Activated naive CD8-positive, alpha-beta T cell treated with anti-CD3 and anti-CD28 coated beads, Interleukin-2, amount 50 U/mL, for 24 hours (primary cell): ENCODE measurements around the gene GPR107.
A peak's percentile ranks its signal among the peaks of the same experiment; 100 is the strongest.

Experiments
- ATAC-seq: fragments of 150-1000 bp; cut with Tn5 transposase; one replicate; pipeline ENCODE4 v1.10.0; 2021
- DNase-seq: peaks from one replicate; pipeline ENCODE4 v3.0.0; 2021
- H3K27ac Mint-ChIP-seq: one replicate; pipeline ENCODE4 v1.8.0; 2021; ENCODE audit warnings: mild to moderate bottlenecking, mixed read lengths
- H3K27me3 Mint-ChIP-seq: one replicate; pipeline ENCODE4 v1.8.0; 2021; ENCODE audit warnings: mixed read lengths
- H3K36me3 Mint-ChIP-seq: one replicate; pipeline ENCODE4 v1.8.0; 2021; ENCODE audit warnings: low read depth, mixed read lengths
- H3K4me1 Mint-ChIP-seq: one replicate; pipeline ENCODE4 v1.8.0; 2021; ENCODE audit warnings: mixed read lengths
- H3K4me3 Mint-ChIP-seq: one replicate; pipeline ENCODE4 v1.8.0; 2021; ENCODE audit warnings: mild to moderate bottlenecking, moderate library complexity, mixed read lengths
- H3K9me3 Mint-ChIP-seq: one replicate; pipeline ENCODE4 v1.8.0; 2021; ENCODE audit warnings: mixed read lengths

Gene GPR107

DNA sequence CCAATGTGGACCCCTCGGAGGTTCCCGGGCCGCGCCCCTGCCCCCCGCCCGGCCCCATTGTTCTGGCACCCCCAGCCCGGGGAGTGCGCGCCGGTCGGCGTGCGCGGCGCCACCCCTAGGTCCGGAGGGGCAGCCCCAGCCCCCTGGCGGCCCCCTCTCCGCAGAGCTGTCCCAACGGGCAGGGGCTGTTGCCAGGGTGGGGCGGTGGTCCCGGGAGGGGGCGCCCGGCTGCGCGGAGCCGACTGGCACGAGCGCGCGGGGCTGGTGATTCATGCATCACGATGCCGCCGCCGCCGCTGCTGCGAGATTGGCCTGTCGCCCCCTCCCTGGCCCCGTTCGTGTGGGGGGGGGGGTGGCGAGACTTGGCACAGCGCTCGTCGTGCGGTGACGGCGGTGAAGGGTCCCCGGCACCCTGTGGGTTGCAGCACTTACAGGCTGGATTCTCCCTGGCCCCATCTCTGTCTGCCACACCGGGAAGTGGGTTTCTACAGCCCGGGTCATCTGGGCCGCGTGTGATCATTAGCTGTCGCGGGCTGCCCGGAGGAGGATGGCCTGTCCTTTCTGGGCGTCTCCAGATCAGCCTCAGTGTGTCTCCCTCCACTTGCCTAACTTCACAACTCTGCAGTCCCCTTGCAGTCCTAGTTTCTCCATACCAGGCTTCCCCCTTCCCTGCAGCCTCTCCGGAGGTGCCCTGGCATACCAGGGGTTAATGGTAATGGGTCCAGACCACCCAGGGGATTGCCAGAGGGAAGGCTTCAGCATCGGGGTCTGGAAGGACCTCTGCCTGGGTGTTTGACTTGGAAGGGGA is 119.4 kb downstream of the GPR107 start:
- peaks cover 12% of the 10 kb centered on the region for H3K4me1 Mint-ChIP-seq
- H3K9me3 Mint-ChIP-seq: no peaks in the 10 kb centered on the region
- peak overlapping the region; percentile 81 for H3K4me3 Mint-ChIP-seq
- H3K27ac Mint-ChIP-seq: peak overlapping the region; percentile 32
- peaks cover 31% of the 10 kb centered on the region for H3K27me3 Mint-ChIP-seq
- DNase-seq (peak; percentile 59), ATAC-seq (peak; percentile 11)
- no peaks in the 10 kb centered on the region for H3K36me3 Mint-ChIP-seq

DNA sequence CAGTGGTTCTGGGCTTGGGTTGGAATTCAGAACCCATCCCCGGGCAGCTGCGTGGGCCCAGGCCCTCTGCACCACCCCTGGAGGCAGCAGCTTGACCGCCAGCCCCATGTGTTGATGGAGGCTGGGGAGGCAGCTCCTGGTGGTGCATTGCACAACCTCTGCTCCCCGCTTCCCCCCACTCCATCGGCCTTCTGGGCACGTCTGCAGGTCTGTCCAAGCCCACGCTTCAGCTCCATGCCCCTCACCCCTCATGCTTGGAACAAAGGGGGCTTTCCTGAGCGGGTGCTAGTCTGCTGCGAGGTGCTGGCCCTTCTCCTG is 119.9 kb downstream of the GPR107 start:
- no peak for ATAC-seq
- DNase-seq: no peak
- Mint-ChIP-seq H3K4me1 (peaks cover 7% of the 10 kb centered on the region), H3K9me3 (no peaks in the 10 kb centered on the region), H3K4me3 (peak overlapping the region; percentile 81), H3K36me3 (no peaks in the 10 kb centered on the region), H3K27me3 (peaks cover 31% of the 10 kb centered on the region), H3K27ac (no peak overlapping the region)

DNA sequence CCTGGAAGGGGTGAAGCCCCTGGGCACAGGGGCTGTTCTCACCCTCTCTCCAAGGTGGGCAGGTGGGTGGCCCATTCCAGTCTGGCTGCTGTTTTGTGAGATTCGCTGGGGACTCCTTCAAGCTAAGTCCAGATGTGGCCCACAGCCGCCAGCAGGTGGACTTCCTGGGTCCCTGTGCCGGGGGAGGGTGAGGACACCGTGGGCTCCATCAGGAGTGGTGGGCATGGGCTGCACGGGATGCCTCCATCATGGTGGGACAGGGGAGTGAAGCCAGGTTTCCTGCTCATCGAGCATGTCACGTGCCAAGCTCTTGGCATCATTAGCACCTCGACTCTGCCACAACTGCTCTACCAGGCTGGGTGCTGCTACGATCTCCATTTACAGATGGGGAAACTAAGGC is 120.3 kb downstream of the GPR107 start:
- Mint-ChIP-seq H3K4me3 (peak overlapping the region; percentile 81), H3K4me1 (peaks cover 7% of the 10 kb centered on the region), H3K9me3 (no peaks in the 10 kb centered on the region), H3K27me3 (peaks cover 28% of the 10 kb centered on the region), H3K36me3 (no peaks in the 10 kb centered on the region), H3K27ac (peak overlapping the region; percentile 19)
- DNase-seq (no peak), ATAC-seq (no peak)

DNA sequence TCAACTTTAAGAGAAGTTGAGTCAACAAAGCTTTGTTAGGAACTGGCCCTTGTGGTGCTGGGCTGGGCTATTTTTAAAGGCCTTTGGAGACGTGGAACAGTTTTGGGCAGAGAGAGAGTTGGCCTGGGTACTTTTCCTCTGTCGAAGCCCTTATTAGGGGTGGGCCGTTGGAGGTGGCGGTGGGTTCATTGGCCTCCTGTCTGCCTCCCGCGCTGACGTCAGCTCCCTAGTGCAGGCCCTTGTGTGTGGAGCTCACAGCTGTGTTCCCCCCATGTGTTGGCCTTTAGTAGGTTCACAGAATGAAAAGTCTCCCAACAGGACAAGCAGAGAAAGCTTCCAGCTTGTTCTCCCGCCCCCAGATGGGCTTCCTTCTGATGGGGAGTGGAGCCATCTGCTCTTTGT is 121.2 kb downstream of the GPR107 start:
- H3K27me3 Mint-ChIP-seq: peaks cover 23% of the 10 kb centered on the region
- no peaks in the 10 kb centered on the region for H3K36me3 Mint-ChIP-seq
- DNase-seq (no peak), ATAC-seq (no peak)
- H3K9me3 Mint-ChIP-seq: no peaks in the 10 kb centered on the region
- no peak overlapping the region for H3K4me3 Mint-ChIP-seq
- peaks cover 7% of the 10 kb centered on the region for H3K4me1 Mint-ChIP-seq
- no peak overlapping the region for H3K27ac Mint-ChIP-seq

DNA sequence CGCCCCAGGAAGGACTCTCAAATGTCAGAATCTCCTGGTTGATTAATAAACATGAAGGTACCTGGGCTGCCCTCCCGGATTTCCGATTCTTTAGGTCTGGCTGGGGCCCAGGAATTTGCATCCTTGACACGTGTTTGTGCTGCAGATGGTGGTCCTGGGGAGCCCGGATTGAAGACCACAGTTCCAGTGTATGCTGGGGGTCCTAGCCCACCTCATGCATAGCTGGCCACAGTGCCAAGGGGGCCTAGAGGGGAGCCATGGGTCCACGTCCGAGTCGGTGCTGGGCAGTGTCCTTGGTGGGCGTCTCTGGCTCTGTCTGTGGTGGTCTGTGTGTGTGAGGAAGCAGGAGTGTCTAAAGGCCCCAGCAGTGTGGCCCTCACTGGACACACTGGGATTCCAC is 121.6 kb downstream of the GPR107 start:
- Mint-ChIP-seq H3K4me3 (no peak overlapping the region), H3K9me3 (no peaks in the 10 kb centered on the region), H3K4me1 (peaks cover 7% of the 10 kb centered on the region), H3K27me3 (peaks cover 21% of the 10 kb centered on the region), H3K36me3 (no peaks in the 10 kb centered on the region), H3K27ac (no peak overlapping the region)
- ATAC-seq (no peak), DNase-seq (no peak)

- Mint-ChIP-seq H3K27me3 (peaks cover 9% of the 10 kb centered on the region), H3K4me1 (peaks cover 5% of the 10 kb centered on the region), H3K9me3 (no peaks in the 10 kb centered on the region), H3K4me3 (no peak overlapping the region), H3K36me3 (no peaks in the 10 kb centered on the region), H3K27ac (no peak overlapping the region)
- DNase-seq (no peak), ATAC-seq (no peak)
Measured at GRCh38 chr9:130176760-130177159, 123.1 kb downstream of the GPR107 start.

DNA sequence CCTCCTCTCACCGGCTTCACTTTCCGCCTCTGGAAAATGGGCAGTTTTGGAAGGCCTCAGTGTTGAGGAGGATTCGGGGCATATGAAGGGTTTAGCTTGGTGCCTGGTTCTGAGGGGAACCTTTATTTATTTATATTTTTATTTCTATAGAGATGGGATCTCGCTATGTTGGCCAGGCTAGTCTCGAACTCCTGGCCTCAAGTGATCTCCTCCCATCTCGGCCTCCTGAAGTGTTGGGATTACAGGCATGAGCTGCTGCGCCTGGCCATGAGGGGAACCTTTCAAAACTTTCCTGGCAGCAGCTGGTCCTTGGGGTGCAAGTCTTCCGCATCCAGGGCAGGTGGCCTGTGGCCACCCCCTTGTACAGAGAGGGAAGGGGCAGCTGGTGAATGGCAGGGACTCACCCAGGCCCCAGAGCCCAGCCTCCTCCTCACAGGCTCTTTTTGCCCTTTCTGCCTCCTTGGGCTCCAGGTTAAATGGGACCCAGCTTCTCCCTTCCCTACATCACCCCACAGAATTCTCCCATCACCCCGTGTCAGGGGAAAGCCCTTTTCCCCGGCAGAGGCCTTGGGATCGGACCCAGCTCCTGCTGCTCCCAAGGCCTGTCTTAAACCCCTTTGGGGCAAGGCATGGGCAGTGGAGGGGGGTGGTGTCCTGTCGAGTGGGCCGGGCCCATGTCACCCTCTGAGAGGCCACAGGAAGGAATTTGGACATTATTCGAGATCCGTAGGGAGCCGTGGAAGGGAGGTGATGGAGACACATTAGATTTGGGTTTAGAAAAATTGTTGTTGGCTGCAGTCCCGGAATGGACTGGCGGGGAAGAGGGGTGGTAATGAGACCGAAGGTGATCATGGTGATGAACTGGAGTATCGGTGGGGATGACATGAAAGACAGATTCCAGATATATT is 124.4 kb downstream of the GPR107 start:
- DNase-seq (no peak), ATAC-seq (no peak)
- H3K27ac Mint-ChIP-seq: no peak overlapping the region
- peaks cover 9% of the 10 kb centered on the region for H3K27me3 Mint-ChIP-seq
- peaks cover 5% of the 10 kb centered on the region for H3K4me1 Mint-ChIP-seq
- no peaks in the 10 kb centered on the region for H3K9me3 Mint-ChIP-seq
- H3K36me3 Mint-ChIP-seq: no peaks in the 10 kb centered on the region
- H3K4me3 Mint-ChIP-seq: no peak overlapping the region

DNA sequence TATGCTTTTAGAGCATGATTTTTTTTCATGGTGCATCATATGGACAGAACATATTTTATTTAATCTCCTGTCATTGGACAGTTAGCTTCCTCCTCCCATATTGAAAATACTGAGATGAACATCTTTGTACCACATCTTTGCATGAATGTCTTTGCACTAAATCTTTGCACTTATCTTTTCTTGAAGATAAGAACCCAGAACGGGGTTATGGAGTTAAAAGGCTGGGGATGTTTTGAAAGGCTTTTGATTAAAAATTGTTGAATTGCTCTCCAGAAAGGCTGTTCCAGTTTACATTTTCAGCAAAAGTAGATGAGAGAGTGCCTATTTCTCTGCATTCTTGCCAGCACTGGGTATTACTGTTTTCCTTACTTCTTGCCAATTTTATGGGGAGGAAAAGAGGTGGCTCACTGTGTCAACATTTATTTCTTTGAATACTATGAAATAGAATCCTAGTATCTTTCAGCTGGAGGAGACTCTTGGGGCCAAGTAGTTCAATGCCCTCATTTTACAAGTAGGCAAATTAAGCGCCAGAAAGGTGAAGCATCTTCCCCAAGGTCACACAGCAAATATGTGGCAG is 125.7 kb downstream of the GPR107 start:
- no peak overlapping the region for H3K27ac Mint-ChIP-seq
- H3K4me3 Mint-ChIP-seq: no peak overlapping the region
- no peaks in the 10 kb centered on the region for H3K9me3 Mint-ChIP-seq
- ATAC-seq: no peak
- H3K36me3 Mint-ChIP-seq: no peaks in the 10 kb centered on the region
- peaks cover 2% of the 10 kb centered on the region for H3K27me3 Mint-ChIP-seq
- H3K4me1 Mint-ChIP-seq: peaks cover under 1% of the 10 kb centered on the region
- no peak for DNase-seq

DNA sequence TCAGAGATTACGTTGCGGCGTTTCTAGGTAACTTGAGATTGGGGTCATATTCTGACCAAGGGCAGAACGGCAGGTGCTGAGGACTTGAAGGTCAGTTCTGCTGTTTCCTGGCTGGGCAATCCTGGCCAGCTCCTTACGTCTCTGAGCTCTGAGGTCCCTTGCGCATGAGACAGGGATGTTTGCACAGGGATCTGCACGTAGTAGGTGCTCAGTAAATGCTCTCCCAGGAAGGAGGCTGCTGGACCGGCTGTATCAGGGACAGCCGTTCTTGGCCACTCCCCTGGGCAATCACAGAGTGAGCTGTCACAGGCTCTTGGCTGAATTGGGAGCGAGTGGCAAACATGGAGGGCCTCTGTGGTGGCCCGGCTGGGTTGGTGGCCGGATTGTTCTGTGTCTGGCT is 126.8 kb downstream of the GPR107 start:
- no peak for DNase-seq
- no peak overlapping the region for H3K27ac Mint-ChIP-seq
- H3K9me3 Mint-ChIP-seq: no peaks in the 10 kb centered on the region

GRCh38 chr9:130181678-130182380 is 128.1 kb downstream of the GPR107 start:
- Mint-ChIP-seq H3K27ac (no peak overlapping the region), H3K36me3 (no peaks in the 10 kb centered on the region), H3K9me3 (no peaks in the 10 kb centered on the region), H3K4me1 (no peaks in the 10 kb centered on the region), H3K4me3 (no peak overlapping the region), H3K27me3 (no peaks in the 10 kb centered on the region)
- ATAC-seq (no peak), DNase-seq (no peak)

More for the DNA sequence above, 126.8 kb downstream of the GPR107 start:
- Mint-ChIP-seq H3K4me3 (no peak overlapping the region), H3K27me3 (no peaks in the 10 kb centered on the region), H3K36me3 (no peaks in the 10 kb centered on the region), H3K4me1 (no peaks in the 10 kb centered on the region)
- no peak for ATAC-seq

GRCh38 chr9:130182381-130182909 is 128.7 kb downstream of the GPR107 start:
- Mint-ChIP-seq H3K27me3 (no peaks in the 10 kb centered on the region), H3K36me3 (no peaks in the 10 kb centered on the region), H3K4me3 (no peak overlapping the region), H3K9me3 (no peaks in the 10 kb centered on the region), H3K4me1 (no peaks in the 10 kb centered on the region), H3K27ac (no peak overlapping the region)
- no peak for DNase-seq
- no peak for ATAC-seq

GRCh38 chr9:130183133-130183762 is 129.5 kb downstream of the GPR107 start:
- H3K27me3 Mint-ChIP-seq: no peaks in the 10 kb centered on the region
- H3K36me3 Mint-ChIP-seq: no peaks in the 10 kb centered on the region
- H3K4me3 Mint-ChIP-seq: no peak overlapping the region
- DNase-seq (no peak), ATAC-seq (no peak)
- no peak overlapping the region for H3K27ac Mint-ChIP-seq
- no peaks in the 10 kb centered on the region for H3K4me1 Mint-ChIP-seq
- H3K9me3 Mint-ChIP-seq: no peaks in the 10 kb centered on the region

DNA sequence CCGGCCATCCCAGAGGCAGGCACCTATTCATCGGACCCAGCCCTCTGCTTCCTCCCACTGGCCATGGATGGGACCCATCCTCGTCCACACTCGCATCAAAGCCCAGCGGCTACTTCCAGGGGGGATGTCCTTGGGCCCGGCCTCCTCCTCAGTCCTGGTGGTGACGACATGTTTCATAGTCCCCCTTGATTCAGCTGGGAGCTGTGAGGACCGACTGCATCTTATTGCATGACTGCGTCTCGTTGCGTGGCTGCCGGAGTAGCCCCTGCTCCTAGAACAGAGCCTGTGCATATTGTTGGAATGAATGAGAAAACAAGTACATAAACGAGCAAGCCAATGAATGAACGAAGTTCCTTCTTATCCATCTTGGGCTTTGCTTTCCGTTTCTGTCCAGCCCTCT is 131.3 kb downstream of the GPR107 start:
- no peak overlapping the region for H3K4me3 Mint-ChIP-seq
- H3K27ac Mint-ChIP-seq: no peak overlapping the region
- DNase-seq: no peak
- no peaks in the 10 kb centered on the region for H3K36me3 Mint-ChIP-seq
- ATAC-seq: no peak
- H3K27me3 Mint-ChIP-seq: no peaks in the 10 kb centered on the region
- no peaks in the 10 kb centered on the region for H3K9me3 Mint-ChIP-seq
- no peaks in the 10 kb centered on the region for H3K4me1 Mint-ChIP-seq

- H3K9me3 Mint-ChIP-seq: no peaks in the 10 kb centered on the region
- DNase-seq (no peak), ATAC-seq (no peak)
- H3K4me1 Mint-ChIP-seq: no peaks in the 10 kb centered on the region
- H3K27ac Mint-ChIP-seq: no peak overlapping the region
- no peak overlapping the region for H3K4me3 Mint-ChIP-seq
- H3K27me3 Mint-ChIP-seq: no peaks in the 10 kb centered on the region
- H3K36me3 Mint-ChIP-seq: no peaks in the 10 kb centered on the region
Measured at GRCh38 chr9:130185490-130186031, 131.9 kb downstream of the GPR107 start.
